Measurements from ENCODE around the gene YBX2.
"Not testable (repeated sequence)": the region's sequence is repeated elsewhere in the genome, so short reads cannot be mapped to it uniquely, and the experiment has no call there.

YBX2 gene

DNA sequence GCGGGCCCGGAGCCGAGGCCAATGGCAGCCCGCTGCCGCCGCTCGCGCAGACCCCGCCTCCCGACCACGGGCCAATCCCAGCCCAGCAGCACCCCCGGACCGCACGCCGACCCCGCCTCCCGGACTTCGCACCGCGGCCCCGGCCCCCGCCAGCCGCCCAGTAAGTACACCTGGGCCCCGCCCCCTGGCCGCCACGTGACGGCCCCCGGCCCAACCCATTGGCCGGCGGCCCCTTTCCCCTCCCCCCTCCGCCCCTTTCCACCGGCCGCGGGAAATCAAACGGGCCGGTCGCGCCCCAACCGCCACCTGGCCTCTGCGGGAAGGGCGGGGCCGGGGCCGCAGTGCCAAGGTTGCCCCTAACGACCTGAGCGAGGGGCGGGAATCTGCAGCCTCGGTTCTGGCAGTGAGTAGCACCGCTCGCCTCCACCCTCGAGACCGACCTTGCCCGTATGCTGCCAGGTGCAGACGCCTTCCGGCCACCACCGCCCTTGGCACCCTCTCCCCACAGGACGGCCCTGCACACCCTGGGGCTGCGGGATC, at the start of gene YBX2:
Gene YBX2, minus strand, starts transcription at position 26 of the 540 bp plus-strand sequence. CDS start 139 bp downstream, outside the sequence.
- H3K9me3 Mint-ChIP-seq, result no peaks in the 10 kb centered on the region
- peak within 1 kb of the TSS; percentile 80 for H3K4me3 Mint-ChIP-seq
- peaks cover 41% of the 10 kb centered on the region for H3K27me3 Mint-ChIP-seq (ENCODE audit: low read depth)
- no peaks in the 10 kb centered on the region for H3K36me3 Mint-ChIP-seq (ENCODE audit: low read depth)
- peaks cover 12% of the 10 kb centered on the region for H3K4me1 Mint-ChIP-seq (ENCODE audit: low read depth)
- H3K27ac Mint-ChIP-seq, result peak within 1 kb of the TSS; percentile 60

- Mint-ChIP-seq H3K27ac (no peak overlapping the region), H3K36me3 (ENCODE audit: low read depth) (peaks cover 43% of the 10 kb centered on the region), H3K4me3 (no peak overlapping the region), H3K9me3 (no peaks in the 10 kb centered on the region), H3K4me1 (ENCODE audit: low read depth) (peaks cover 21% of the 10 kb centered on the region), H3K27me3 (ENCODE audit: low read depth) (no peaks in the 10 kb centered on the region)
These were observed 48.8 kb upstream of the YBX2 start for GRCh38 chr17:7343250-7343649.

DNA sequence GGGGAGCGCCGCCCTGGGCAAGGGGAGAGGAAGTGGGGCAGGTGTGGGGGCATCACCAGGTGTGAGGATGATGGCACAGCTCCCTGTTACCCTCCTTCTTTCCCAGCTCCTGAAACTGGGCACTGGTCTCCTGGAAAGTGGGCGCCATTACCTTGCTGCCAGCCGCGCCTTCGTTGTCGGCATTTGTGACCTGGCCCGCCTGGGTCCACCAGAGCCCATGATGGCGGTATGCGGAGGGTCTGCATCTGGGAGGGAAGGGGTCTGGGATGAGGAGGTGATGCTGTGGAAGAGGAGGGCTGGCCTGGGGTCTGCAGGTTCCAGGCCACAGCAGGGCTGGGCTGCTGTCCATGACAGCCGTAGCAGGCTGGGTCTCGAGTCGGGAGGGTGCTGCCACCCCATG, 47.4 kb upstream of the YBX2 start:
- Mint-ChIP-seq H3K27ac (peak overlapping the region; percentile 63), H3K4me3 (no peak overlapping the region), H3K27me3 (ENCODE audit: low read depth) (no peaks in the 10 kb centered on the region), H3K9me3 (no peaks in the 10 kb centered on the region), H3K36me3 (ENCODE audit: low read depth) (peaks cover 43% of the 10 kb centered on the region), H3K4me1 (ENCODE audit: low read depth) (peaks cover 24% of the 10 kb centered on the region)

DNA sequence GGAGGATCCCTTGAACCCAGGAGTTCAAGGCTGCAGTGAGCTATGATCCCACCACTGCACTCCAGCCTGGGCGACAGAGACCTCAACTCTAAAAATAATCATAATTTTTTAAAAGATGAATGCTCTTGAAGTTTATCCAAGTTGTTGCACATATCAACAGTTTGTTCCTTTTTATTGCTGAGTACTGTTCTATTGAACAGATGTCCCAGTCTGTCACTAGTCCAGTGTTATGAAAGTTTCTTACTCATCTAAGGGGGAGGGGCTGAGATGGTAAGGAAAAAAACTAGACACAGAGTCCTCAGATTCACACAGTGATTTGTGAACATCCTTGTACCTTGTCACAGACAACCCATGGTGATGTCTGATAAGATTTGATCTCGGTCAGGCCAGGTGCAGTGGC, 45.7 kb upstream of the YBX2 start:
- H3K27me3 Mint-ChIP-seq (ENCODE audit: low read depth), result no peaks in the 10 kb centered on the region

DNA sequence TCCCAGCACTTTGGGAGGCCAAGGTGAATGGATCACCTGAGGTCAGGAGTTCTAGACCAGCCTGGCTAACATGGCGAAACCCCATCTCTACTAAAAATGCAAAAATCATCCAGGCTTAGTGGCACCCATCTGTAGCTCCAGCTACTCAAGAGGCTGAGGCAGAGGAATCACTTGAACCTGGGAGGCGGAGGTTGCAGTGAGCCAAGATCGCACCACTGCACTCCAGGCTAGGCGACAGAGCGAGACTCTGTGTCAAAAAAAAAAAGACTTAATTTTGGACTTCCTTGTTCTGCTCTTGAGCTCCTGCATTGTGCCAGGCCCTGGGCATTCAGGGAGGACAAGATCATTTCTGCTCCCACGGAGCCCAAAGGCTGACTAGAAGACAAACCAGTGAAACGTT, 43.2 kb upstream of the YBX2 start:
- Mint-ChIP-seq H3K36me3 (ENCODE audit: low read depth) (peaks cover 22% of the 10 kb centered on the region), H3K4me3 (peak overlapping the region; percentile 97), H3K4me1 (ENCODE audit: low read depth) (peaks cover 36% of the 10 kb centered on the region), H3K27ac (peak overlapping the region; percentile 97)
- H3K27me3 Mint-ChIP-seq (ENCODE audit: low read depth); H3K9me3 Mint-ChIP-seq: not testable (repeated sequence)

More for the DNA sequence above, 45.7 kb upstream of the YBX2 start:
- Mint-ChIP-seq H3K4me1 (ENCODE audit: low read depth) (peaks cover 31% of the 10 kb centered on the region), H3K9me3 (no peaks in the 10 kb centered on the region), H3K4me3 (peak overlapping the region; percentile 68), H3K27ac (no peak overlapping the region), H3K36me3 (ENCODE audit: low read depth) (peaks cover 32% of the 10 kb centered on the region)

- H3K27me3 Mint-ChIP-seq (ENCODE audit: low read depth), result no peaks in the 10 kb centered on the region
- peaks cover 40% of the 10 kb centered on the region for H3K4me1 Mint-ChIP-seq (ENCODE audit: low read depth)
- peaks cover 21% of the 10 kb centered on the region for H3K36me3 Mint-ChIP-seq (ENCODE audit: low read depth)
- peak within 1 kb of the TSS; percentile 97 for H3K27ac Mint-ChIP-seq
- H3K9me3 Mint-ChIP-seq, result no peaks in the 10 kb centered on the region
- peak within 1 kb of the TSS; percentile 97 for H3K4me3 Mint-ChIP-seq
These were observed 42.1 kb upstream of the YBX2 start, which contains the start of gene ACAP1 for GRCh38 chr17:7336240-7337175. Gene ACAP1 (plus strand): TSS chr17:7336529. CDS start chr17:7336735, 206 bp downstream.

- H3K4me1 Mint-ChIP-seq (ENCODE audit: low read depth), result peaks cover 38% of the 10 kb centered on the region
- not testable (repeated sequence) for H3K9me3 Mint-ChIP-seq; H3K27me3 Mint-ChIP-seq (ENCODE audit: low read depth)
- H3K36me3 Mint-ChIP-seq (ENCODE audit: low read depth), result peaks cover 18% of the 10 kb centered on the region
- H3K27ac Mint-ChIP-seq, result peak overlapping the region; percentile 97
- H3K4me3 Mint-ChIP-seq, result peak overlapping the region; percentile 97
These were observed 41.3 kb upstream of the YBX2 start for GRCh38 chr17:7335765-7336164.

GRCh38 chr17:7334938-7335538, 40.6 kb upstream of the YBX2 start:
- Mint-ChIP-seq H3K27me3 (ENCODE audit: low read depth) (no peaks in the 10 kb centered on the region), H3K9me3 (no peaks in the 10 kb centered on the region), H3K36me3 (ENCODE audit: low read depth) (peaks cover 16% of the 10 kb centered on the region), H3K4me1 (ENCODE audit: low read depth) (peaks cover 37% of the 10 kb centered on the region), H3K4me3 (peak overlapping the region; percentile 97), H3K27ac (peak overlapping the region; percentile 97)

- H3K27me3 Mint-ChIP-seq (ENCODE audit: low read depth); H3K9me3 Mint-ChIP-seq; H3K36me3 Mint-ChIP-seq (ENCODE audit: low read depth): not testable (repeated sequence)
- H3K4me1 Mint-ChIP-seq (ENCODE audit: low read depth), result peaks cover 41% of the 10 kb centered on the region
- peak overlapping the region; percentile 21 for H3K4me3 Mint-ChIP-seq
- H3K27ac Mint-ChIP-seq, result peak overlapping the region; percentile 71
These were observed 38.2 kb upstream of the YBX2 start for GRCh38 chr17:7332600-7333069.

GRCh38 chr17:7332111-7332510, 37.7 kb upstream of the YBX2 start:
- Mint-ChIP-seq H3K9me3 (no peaks in the 10 kb centered on the region), H3K4me1 (ENCODE audit: low read depth) (peaks cover 37% of the 10 kb centered on the region), H3K4me3 (peak overlapping the region; percentile 21), H3K27ac (peak overlapping the region; percentile 71), H3K27me3 (ENCODE audit: low read depth) (no peaks in the 10 kb centered on the region), H3K36me3 (ENCODE audit: low read depth) (peaks cover 3% of the 10 kb centered on the region)

DNA sequence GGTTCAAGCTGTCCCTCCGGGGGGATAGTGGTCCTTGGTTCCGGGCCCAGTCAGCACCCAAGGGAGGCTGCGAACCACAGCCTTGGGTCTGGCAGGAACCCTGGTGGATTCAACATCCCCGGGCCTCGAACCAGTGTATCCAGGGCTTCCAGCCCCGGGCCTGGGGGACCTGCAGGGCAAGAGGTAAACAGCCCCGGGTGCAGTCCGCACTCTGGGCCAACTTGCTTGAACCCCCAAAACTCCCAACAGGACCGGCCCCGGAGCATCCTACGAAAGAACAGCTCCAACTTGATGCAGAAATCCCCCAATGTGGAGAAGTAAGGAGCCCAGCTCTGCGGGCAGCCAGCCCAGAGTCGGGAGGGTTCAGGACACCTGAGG, 36.2 kb upstream of the YBX2 start:
- H3K4me3 Mint-ChIP-seq, result peak overlapping the region; percentile 86
- H3K36me3 Mint-ChIP-seq (ENCODE audit: low read depth), result no peaks in the 10 kb centered on the region
- H3K27ac Mint-ChIP-seq, result no peak overlapping the region
- peaks cover 30% of the 10 kb centered on the region for H3K4me1 Mint-ChIP-seq (ENCODE audit: low read depth)
- H3K9me3 Mint-ChIP-seq, result no peaks in the 10 kb centered on the region
- H3K27me3 Mint-ChIP-seq (ENCODE audit: low read depth), result no peaks in the 10 kb centered on the region

- peak overlapping the region; percentile 88 for H3K27ac Mint-ChIP-seq
- no peaks in the 10 kb centered on the region for H3K9me3 Mint-ChIP-seq
- H3K36me3 Mint-ChIP-seq (ENCODE audit: low read depth), result no peaks in the 10 kb centered on the region
- peak overlapping the region; percentile 86 for H3K4me3 Mint-ChIP-seq
- H3K27me3 Mint-ChIP-seq (ENCODE audit: low read depth), result no peaks in the 10 kb centered on the region
- H3K4me1 Mint-ChIP-seq (ENCODE audit: low read depth), result peaks cover 25% of the 10 kb centered on the region
These were observed 35.7 kb upstream of the YBX2 start for GRCh38 chr17:7329997-7330637.

DNA sequence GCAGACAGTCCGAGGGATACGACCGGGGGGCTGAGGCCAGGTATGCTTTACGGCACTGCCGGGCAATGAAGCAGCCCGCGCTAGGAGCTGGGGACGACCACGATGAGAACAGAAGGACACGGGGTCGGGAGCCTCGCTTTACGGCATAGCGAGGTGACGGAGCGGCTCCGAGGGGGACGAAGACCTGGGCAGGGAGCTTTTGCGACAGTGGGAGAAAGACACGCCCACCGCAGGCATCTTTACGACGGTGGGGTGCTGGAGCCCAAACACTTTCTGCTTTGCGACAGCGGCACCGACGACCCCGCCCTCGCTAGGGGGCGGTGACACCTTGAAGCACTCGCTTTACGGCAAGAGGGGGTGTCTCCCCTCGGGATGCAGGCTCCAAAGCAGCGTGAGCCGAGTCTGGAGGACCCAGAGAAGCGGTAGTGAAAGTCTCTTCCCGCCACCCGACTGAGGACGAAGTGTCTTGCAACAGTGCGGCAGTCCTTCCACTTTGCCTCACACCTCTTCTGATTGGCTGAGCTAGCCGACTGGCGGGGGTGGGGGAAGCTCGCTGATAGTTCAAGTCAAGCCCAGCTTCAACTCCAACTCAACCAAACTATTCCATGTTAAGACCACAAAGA, 35.0 kb upstream of the YBX2 start:
- Mint-ChIP-seq H3K4me3 (peak overlapping the region; percentile 86), H3K27ac (peak overlapping the region; percentile 88), H3K9me3 (no peaks in the 10 kb centered on the region), H3K36me3 (ENCODE audit: low read depth) (no peaks in the 10 kb centered on the region), H3K4me1 (ENCODE audit: low read depth) (peaks cover 24% of the 10 kb centered on the region), H3K27me3 (ENCODE audit: low read depth) (no peaks in the 10 kb centered on the region)

- peak within 1 kb of the TSS; percentile 87 for H3K4me3 Mint-ChIP-seq
- H3K9me3 Mint-ChIP-seq, result no peaks in the 10 kb centered on the region
- peaks cover 27% of the 10 kb centered on the region for H3K4me1 Mint-ChIP-seq (ENCODE audit: low read depth)
- no peaks in the 10 kb centered on the region for H3K27me3 Mint-ChIP-seq (ENCODE audit: low read depth)
- H3K36me3 Mint-ChIP-seq (ENCODE audit: low read depth), result peaks cover 4% of the 10 kb centered on the region
- H3K27ac Mint-ChIP-seq, result peak within 1 kb of the TSS; percentile 88
These were observed 34.5 kb upstream of the YBX2 start, which contains the start of gene NEURL4 for GRCh38 chr17:7328840-7329373. Gene NEURL4 (minus strand): TSS chr17:7329335. CDS start chr17:7329312, 23 bp downstream.

Measured in T-helper 1 cell treated with Interleukin-12 subunit alpha and Interleukin-12 subunit beta and Interleukin-4 antibody, amounts not matched to agents 30 μg/mL and 1 μg/mL, for 36 hours (primary cell).